GM18868 (cell line): ENCODE measurements around the gene OSMR.

Source experiments
- ATAC-seq: cut with Tn5 transposase; IDR thresholded peaks from one replicate; pipeline ENCODE4 v1.9.1; 2021; ENCODE audit warnings: mild to moderate bottlenecking, moderate library complexity; ENCODE audit not compliant: unreplicated experiment

OSMR gene

GRCh38 chr5:38923661-38924451 lies 78.0 kb downstream of the OSMR start:
- ATAC-seq = no peak

DNA sequence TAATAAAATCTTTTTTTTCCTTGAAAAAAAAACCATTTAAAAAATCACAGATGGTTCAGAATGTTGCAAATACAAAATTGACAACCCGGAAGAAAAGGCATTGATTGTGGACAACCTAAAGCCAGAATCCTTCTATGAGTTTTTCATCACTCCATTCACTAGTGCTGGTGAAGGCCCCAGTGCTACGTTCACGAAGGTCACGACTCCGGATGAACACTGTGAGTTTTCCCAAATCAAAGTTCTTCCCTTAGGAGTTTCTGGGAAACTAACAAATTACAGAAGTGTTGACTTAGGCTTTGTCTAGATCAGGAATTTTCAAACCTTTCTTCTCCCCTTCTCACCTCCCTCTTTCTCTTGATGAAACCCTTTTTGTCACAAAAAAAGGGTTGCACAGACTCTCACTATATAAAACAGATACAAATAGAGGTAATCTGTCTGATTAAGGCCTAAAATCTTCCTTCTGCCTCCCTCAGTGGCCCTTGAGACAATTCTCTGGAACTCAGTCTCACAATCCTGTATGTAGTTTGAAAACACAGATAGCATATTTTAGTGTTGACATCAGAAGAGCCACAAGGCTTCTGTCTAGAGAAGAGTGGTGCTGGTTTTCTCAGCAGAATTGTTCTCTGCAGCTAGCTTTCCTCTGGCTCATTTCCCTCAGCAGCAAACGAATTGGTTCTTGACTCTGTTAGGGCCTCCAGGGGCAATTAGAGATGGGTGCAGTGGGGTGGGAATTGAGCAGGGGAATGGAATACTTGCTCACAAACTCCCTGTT lies 79.5 kb downstream of the OSMR start:
- ATAC-seq = no peak

DNA sequence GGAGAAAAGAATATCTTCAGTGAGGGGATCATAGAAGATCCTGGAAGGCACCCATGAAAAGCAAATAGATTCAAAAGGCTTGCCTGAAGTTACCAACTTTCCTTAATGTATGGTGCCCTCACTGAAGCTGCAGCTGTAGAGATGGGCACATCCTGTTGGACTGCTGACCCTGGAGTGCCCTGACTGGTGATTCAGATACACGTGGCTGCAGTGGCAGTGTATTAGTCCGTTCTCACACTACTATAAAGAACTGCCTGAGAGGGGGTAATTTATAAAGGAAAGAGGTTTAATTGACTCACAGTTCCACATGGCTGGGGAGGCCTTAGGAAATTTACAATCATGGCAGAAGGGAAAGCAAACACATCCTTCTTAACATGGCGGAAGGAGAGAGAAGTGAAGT lies 80.3 kb downstream of the OSMR start:
- ATAC-seq = no peak

DNA sequence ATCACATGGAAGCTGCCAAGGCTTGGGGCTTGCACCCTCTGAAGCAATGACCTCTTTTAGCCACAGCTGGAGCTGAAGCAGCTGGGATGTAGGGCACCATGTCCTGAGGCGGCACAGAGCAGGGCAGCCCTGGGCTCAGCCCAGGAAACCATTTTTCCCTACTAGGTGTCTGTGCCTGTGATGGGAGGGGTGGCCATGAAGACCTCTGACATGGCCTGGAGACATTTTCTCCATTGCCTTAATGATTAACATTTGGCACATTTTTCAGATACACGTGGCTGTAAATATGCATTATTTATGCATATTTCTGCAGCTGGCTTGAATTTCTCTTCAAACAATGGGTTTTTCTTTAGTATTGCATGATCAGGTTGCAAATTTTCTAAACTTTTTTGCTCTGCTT lies 81.7 kb downstream of the OSMR start:
- no peak for ATAC-seq

- ATAC-seq = no peak
Observed at GRCh38 chr5:38929838-38930237, 84.0 kb downstream of the OSMR start.

- ATAC-seq = no peak
Observed at GRCh38 chr5:38931731-38932130, 85.9 kb downstream of the OSMR start.

DNA sequence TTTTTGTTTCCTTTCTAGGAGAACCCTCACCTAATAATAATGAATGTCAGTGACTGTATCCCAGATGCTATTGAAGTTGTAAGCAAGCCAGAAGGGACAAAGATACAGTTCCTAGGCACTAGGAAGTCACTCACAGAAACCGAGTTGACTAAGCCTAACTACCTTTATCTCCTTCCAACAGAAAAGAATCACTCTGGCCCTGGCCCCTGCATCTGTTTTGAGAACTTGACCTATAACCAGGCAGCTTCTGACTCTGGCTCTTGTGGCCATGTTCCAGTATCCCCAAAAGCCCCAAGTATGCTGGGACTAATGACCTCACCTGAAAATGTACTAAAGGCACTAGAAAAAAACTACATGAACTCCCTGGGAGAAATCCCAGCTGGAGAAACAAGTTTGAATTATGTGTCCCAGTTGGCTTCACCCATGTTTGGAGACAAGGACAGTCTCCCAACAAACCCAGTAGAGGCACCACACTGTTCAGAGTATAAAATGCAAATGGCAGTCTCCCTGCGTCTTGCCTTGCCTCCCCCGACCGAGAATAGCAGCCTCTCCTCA lies 87.1 kb downstream of the OSMR start:
- no peak for ATAC-seq

- ATAC-seq = no peak
Observed at GRCh38 chr5:38935437-38935836, 89.6 kb downstream of the OSMR start.

- ATAC-seq = no peak
Observed at GRCh38 chr5:38936269-38936668, 90.5 kb downstream of the OSMR start.

DNA sequence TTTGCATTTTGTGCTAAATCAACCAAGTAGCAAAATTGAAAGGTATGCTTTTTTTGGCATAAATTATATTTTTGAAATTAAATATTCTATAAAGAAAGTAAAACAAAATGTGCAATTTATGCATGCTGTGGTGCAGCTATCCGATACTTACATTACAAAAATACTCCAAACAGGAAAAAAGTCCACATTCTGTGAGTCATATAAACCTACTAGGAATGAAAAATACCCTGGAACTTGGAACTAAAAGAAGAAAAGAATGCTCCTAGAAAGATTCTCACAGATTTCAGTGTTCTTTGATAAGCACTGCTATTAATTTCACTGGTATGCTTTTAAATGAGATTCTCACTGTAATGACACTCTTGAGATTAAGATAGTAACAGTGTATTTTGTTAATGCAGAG lies 92.6 kb downstream of the OSMR start:
- no peak for ATAC-seq

DNA sequence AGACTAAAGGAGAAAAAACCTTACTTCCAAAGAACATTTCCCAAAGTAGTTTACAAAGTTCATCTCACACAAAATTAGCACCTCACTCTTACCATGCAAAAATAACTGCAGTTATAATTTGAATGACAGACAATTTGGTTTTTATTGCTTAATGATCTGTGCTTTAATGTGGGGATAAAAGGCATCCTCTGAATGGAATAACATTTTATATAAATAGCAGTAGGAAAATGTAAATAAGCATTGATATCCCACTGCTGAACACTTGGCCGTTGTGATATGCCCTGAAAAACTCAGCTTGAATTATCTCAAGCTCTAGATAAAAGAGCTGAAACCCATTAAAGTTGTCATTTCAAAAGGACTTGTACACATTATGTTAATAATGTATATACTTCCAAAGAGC lies 93.2 kb downstream of the OSMR start:
- ATAC-seq = no peak

- ATAC-seq = no peak
Observed at GRCh38 chr5:38940230-38940858, 94.5 kb downstream of the OSMR start.

DNA sequence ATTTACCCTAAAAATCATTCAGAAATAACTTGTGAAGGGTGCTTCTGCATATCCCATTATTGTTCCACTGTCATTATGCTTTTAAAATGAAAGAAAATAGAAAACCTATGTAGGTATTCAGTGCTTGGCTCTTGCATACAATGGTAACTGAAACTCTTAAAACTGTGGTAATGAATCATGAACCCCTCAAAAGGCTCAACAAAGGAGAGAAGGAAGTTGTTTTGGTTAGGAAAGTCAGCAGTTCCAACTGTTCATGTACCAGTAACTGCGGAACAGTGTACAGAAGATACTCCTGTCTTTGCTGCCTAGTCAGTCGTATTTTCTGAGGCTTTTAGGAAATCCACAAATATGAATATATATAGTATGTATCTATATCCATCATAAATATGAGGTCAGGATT lies 96.1 kb downstream of the OSMR start:
- no peak for ATAC-seq

GRCh38 chr5:38944282-38944681 lies 98.5 kb downstream of the OSMR start:
- ATAC-seq = no peak

DNA sequence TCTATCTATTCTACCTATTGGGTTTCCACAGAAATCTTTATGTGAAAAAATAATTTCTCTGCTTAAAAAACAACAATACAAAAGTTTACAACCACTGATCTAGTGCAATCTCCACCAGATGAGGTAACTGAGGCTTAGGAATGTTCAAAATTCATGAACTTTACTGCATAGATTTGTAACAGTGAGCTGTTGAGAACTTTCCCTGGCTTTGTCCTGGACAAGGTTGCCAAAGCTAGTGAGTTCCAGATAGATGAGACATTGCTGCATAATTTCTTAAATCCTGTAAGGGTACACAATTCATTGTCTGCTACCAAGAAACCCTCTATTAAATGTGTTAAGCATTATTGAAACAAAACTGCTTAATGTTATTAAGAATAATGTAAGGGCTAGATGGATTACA lies 102.7 kb downstream of the OSMR start:
- no peak for ATAC-seq

DNA sequence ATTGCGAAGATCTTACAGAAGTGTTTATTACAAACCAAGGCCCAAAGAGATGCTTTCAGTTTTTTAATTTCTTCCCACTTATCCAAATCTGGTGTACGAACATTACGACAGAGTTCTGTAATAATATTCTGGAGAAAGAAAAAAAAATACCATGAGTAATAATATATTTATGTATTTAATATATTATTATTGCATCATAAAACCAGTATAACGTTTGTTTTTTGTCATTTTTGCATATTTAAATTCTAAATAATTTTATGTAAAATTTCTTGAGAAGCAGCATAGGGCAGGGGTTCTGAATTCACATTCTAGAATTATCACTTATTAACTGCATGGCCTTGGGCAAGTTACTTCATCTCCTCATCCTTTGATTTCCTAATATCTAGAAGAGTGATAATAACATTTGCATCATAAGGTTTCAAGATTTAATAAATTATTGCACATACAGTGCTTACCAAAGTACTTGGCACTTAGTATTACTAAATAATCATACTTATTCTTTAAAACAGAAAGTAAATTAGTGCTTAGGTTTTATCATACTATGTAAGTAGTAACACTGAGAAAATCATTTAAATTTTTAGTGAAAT lies 107.7 kb downstream of the OSMR start:
- ATAC-seq = no peak

- no peak for ATAC-seq
Observed at GRCh38 chr5:38961691-38962090, 115.9 kb downstream of the OSMR start.

DNA sequence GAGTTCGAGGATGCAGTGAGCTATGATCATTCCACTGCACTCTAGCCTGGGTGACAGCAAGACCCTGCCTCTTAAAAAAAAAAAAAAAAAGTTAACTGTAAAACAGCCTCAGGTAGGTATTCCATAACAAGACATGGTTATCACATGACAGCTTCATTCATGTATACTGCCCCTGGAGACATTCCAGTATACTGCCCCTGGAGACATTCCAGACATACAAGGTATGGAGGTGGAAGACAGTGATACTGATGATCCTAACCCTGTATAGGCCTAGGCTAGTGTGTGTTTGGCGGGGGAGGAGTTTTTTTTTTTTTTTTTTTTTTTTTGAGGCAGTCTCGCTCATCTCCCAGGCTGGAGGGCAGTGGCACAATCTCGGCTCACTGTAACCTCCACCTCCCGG lies 122.9 kb downstream of the OSMR start:
- no peak for ATAC-seq

- no peak for ATAC-seq
Observed at GRCh38 chr5:38978036-38978435, 132.2 kb downstream of the OSMR start.

DNA sequence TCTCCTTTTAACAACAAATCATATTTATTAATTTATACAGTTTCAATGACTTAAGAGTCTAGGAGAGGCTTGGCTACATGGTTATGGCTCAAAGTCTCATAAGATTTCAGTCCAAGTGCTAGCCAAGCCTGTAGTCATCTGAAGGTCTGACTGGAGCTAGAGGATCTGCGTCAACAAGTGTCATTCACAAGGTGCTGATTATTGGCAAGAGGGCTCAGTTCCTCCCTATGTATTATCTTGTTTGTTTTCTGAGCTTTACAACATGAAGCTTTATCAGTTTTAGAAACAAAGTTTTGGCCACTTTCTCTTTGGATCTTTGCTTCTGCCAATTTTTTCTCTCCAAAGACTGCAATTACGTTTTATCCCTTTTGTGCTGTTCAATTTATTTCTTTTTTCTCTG lies 133.7 kb downstream of the OSMR start:
- no peak for ATAC-seq
